Heart left ventricle (tissue), 13 donors: ENCODE results near the gene GRIN2A.

Source experiments
- POLR2A ChIP-seq, 2 donors: fragments of 450-650 bp; IDR thresholded peaks; one replicate each; pipeline ENCODE4 v1.6.1; 2017; ENCODE audit warnings: antibody characterized with exemption in 2 of 2, mild to moderate bottlenecking in 2 of 2, moderate library complexity in 2 of 2
- TF ChIP-seq, protein P1 (sequence below), 12 donors: fragments of 200-600 bp; sonication (generic) in 4 of 12; IDR thresholded peaks; one replicate each; pipeline versions ENCODE4 v1.5.0 to v1.8.0; 2018 to 2022; ENCODE audit warnings: antibody characterized with exemption in 12 of 12, mild to moderate bottlenecking in 5 of 12
- donor health status: ischemic (EF 13 %, LVEDD 7.1; RV severe dilation, severe dysfunction).
- donor health status: DM: no; HTN: yes; CAD: no.
- donor health status: DM: no; HTN: no; CAD: no.
- donor health status: ischemic (EF 25% LVEDD 6.9; RV normal size, moderate dysfunction).
- donor health status: ischemic (EF 25% LVEDD 5.7; RV mildly dilated, moderate dysfunction).
- donor health status: ischemic (EF 35%, LVEDD 5.7; RV mildly dilated, moderate dysfunction).
- donor health status: nonischemic (EF 11% LVEDD 7.7; RV severe dilation, severe dysfunction).
- donor health status: DM: yes; HTN: yes; CAD: no.
- donor health status: PGD.
- donor health status: ischemic (EF 29% LVEDD 5.4; RV normal size, mild dysfunction).
- donor health status: nonischemic (EF 23%, LVEDD 6.1; RV moderate dilation, normal function).

DNA sequence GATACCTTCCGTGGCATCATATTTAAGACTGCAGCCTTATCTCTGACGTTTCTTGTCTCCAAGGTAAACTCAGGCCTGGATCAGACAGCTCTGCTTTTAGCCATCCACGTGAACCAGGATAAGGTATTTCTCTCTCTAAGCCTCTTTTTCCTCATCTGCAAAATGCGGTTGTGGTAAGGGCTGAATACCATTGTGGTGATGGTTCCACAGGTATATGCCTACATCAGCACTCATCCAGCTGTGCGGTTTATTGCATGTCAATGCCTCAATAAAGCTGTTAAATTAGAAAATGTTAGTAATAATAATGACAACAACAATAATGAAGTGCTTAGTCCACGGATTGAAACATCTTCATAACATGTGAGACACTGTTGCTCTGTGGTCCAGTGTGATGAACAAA, 104.4 kb downstream of the GRIN2A start:
- no peak for TF ChIP-seq POLR2A (IDR thresholded peaks at IDR 0.05)
- TF ChIP-seq, protein P1, sequence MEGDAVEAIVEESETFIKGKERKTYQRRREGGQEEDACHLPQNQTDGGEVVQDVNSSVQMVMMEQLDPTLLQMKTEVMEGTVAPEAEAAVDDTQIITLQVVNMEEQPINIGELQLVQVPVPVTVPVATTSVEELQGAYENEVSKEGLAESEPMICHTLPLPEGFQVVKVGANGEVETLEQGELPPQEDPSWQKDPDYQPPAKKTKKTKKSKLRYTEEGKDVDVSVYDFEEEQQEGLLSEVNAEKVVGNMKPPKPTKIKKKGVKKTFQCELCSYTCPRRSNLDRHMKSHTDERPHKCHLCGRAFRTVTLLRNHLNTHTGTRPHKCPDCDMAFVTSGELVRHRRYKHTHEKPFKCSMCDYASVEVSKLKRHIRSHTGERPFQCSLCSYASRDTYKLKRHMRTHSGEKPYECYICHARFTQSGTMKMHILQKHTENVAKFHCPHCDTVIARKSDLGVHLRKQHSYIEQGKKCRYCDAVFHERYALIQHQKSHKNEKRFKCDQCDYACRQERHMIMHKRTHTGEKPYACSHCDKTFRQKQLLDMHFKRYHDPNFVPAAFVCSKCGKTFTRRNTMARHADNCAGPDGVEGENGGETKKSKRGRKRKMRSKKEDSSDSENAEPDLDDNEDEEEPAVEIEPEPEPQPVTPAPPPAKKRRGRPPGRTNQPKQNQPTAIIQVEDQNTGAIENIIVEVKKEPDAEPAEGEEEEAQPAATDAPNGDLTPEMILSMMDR (IDR thresholded peaks at IDR 0.05), result no peak
